Astrocyte of the spinal cord (primary cell): ENCODE measurements around the gene MYO1A.

Experiments used
- DNase-seq: peaks from one replicate; pipeline ENCODE4 v3.0.0; 2011; ENCODE audit warnings: low read depth, low spot score
- H3K4me3 ChIP-seq: 2 replicates; pipeline ENCODE4 v1.5.1; 2011; ENCODE audit warnings: low read depth, mild to moderate bottlenecking, low read length, moderate library complexity
- CTCF ChIP-seq: IDR thresholded peaks from 2 replicates; pipeline ENCODE4 v1.5.1; 2012; ENCODE audit warnings: low read depth, mild to moderate bottlenecking, low read length, inconsistent platforms
- in situ Hi-C: cut with HindIII; loops from 2 replicates; pipeline ENCODE4 v1.10.0; 2017; ENCODE audit warnings: low sequenced_read_pairs

MYO1A gene

DNA sequence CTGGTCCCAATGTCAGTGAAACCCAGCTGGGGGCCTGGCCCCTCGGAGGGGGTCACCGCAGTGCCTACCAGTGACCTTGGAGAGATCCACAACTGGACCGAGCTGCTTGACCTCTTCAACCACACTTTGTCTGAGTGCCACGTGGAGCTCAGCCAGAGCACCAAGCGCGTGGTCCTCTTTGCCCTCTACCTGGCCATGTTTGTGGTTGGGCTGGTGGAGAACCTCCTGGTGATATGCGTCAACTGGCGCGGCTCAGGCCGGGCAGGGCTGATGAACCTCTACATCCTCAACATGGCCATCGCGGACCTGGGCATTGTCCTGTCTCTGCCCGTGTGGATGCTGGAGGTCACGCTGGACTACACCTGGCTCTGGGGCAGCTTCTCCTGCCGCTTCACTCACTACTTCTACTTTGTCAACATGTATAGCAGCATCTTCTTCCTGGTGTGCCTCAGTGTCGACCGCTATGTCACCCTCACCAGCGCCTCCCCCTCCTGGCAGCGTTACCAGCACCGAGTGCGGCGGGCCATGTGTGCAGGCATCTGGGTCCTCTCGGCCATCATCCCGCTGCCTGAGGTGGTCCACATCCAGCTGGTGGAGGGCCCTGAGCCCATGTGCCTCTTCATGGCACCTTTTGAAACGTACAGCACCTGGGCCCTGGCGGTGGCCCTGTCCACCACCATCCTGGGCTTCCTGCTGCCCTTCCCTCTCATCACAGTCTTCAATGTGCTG lies 54.6 kb downstream of the MYO1A start:
- in situ Hi-C loops: no loop called here
- no peak for DNase-seq

DNA sequence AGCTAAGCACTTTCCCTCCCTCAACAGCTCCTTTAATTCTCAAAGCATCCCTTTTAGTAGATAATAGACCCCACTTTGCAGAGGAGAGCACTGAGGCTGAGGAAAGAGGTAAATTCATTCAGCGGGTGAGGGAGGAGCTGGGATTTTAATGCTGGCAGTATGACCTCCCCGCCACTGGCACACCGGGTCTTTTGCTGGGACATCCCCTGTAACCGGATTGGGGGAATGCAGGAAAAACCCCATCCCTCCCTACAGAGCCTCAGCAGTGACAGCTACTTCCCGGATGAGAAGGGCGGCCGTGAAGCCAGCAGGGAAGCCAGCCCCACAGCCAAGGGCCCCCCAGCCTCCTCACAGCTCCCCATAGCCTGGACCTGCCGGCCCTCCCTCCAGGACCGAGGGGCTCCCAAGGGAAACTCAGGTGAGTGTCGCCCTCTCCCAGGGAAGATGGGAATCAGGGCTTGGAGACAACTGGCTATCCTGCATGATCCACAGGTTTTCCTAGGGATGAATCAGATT lies 55.6 kb downstream of the MYO1A start:
- in situ Hi-C loops: no loop called here
- no peak overlapping the region for H3K4me3 ChIP-seq
- DNase-seq: no peak
- TF ChIP-seq CTCF: no peak

More for the DNA sequence above, 54.6 kb downstream of the MYO1A start:
- H3K4me3 ChIP-seq: no peak overlapping the region
- no peak for TF ChIP-seq CTCF

DNA sequence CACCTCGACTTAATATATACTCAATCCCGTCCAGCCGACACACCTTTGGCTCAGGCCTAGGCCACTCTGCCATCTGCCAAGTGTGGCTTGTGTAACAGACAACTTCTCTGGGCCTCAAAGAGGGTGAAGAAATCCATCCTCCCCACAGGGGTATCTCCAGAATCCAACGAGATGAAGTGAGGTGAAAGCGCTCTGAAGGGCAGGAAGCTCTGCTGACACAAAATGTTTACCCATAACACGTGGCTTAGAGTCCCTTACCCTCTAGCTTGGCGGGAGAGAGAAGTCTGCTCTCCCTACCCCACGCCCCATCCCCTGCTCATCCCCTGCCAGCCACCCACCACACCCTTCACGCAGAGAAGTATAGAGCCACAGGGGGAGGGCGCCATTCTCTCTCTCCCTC lies 56.6 kb downstream of the MYO1A start:
- no peak for DNase-seq
- no peak overlapping the region for H3K4me3 ChIP-seq
- TF ChIP-seq CTCF: no peak
- in situ Hi-C loops: no loop called here

- no peak overlapping the region for H3K4me3 ChIP-seq
- no peak for DNase-seq
- in situ Hi-C loops: no loop called here
- TF ChIP-seq CTCF: no peak
Observed at GRCh38 chr12:56991319-56992246, 58.3 kb downstream of the MYO1A start.

DNA sequence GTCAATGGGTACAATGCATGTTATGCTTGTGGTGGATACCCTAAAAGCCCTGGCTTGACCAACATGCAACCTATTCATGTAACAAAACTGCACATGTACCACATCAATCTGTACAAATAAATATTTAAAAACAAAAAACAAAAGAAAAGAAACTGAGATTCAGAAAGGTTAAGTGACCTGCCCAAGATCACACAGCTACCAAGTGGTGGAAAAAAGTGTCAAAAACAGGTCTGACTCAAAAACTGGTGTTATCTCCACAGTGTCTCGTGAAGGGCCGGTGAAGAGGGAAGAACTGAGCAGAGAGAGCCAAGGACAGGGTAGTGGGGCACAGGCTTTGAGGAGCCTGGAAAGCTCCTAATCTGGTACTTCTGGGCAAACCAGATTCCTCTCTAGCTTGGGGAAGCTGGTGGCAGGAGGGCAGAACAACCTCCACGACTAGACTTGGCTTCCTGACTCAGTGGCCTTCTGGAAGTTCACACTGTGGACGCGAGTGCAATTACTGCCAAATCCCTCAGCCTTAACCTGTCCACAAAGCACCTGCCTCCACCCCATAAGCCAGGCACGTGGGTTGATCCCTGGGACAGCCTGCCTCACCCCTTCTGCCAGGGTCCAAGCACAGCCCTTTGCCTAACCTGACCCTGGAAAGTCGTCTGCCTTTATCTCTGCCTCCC lies 59.1 kb downstream of the MYO1A start:
- no peak for TF ChIP-seq CTCF
- DNase-seq: no peak
- in situ Hi-C loops: no loop called here
- no peak overlapping the region for H3K4me3 ChIP-seq
